ENCODE results near the gene PLAAT4. TPM values are rescaled to one million over a fixed set of nuclear protein-coding genes. Genes with fewer than 3 reads are reported as not detected.
A peak's percentile ranks its signal among the peaks of the same experiment; 100 is the strongest.

The PLAAT4 gene, protein sequence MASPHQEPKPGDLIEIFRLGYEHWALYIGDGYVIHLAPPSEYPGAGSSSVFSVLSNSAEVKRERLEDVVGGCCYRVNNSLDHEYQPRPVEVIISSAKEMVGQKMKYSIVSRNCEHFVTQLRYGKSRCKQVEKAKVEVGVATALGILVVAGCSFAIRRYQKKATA
- total RNA-seq (2022) (157 and 269 TPM in 2 replicates), Bru-seq, nascent RNA (percentile 86 among the genes with signal in this experiment), BruChase-seq, experiment 1, labeled RNA remaining after a 6-hour chase (percentile 74 among the genes with signal in this experiment), BruChase-seq, experiment 2, labeled RNA remaining after a 2-hour chase (percentile 64 among the genes with signal in this experiment)
- long read RNA-seq, transcript RARRES3-201 (4 exons, 749 nt): major isoform, 179 of 205 reads
- long read RNA-seq, partial matches to known transcripts: 14 of 205 reads
- long read RNA-seq, other reads (novel, unspliced or antisense): 9 of 205 reads

- Mint-ChIP-seq H3K27ac (ENCODE audit: unreplicated experiment) (peak within 1 kb of the TSS; percentile 37), H3K4me3 (ENCODE audit: low read depth, unreplicated experiment) (peak within 1 kb of the TSS; percentile 71), H3K36me3 (ENCODE audit: insufficient read depth, unreplicated experiment) (peaks cover 26% of the 10 kb centered on the region), H3K9me3 (ENCODE audit: low read depth, unreplicated experiment) (no peaks in the 10 kb centered on the region), H3K27me3 (ENCODE audit: unreplicated experiment) (no peaks in the 10 kb centered on the region), H3K4me1 (ENCODE audit: low read depth, unreplicated experiment) (peaks cover 43% of the 10 kb centered on the region)
- no peak for TF ChIP-seq CTCF (IDR thresholded peaks at IDR 0.05; ENCODE audit: unreplicated experiment)
- DNase-seq: peak; percentile 29
- BruUV-seq (replicated peaks): TSS peak; percentile 58
- CTCF ChIA-PET: interaction anchor here (0.6 to 2.2 kb wide), 8 partner anchors 14 to 317 kb away, joined by 3 to 8 read pairs (median 5); no protein-coding TSS in a partner anchor
- intact Hi-C loops (cut with micrococcal nuclease; ENCODE audit: unreplicated experiment): no loop called here
Observed at GRCh38 chr11:63536669-63537292, at the start of gene PLAAT4. PLAAT4 (plus strand) TSS chr11:63536808; CDS start chr11:63536869, 61 bp downstream.

DNA sequence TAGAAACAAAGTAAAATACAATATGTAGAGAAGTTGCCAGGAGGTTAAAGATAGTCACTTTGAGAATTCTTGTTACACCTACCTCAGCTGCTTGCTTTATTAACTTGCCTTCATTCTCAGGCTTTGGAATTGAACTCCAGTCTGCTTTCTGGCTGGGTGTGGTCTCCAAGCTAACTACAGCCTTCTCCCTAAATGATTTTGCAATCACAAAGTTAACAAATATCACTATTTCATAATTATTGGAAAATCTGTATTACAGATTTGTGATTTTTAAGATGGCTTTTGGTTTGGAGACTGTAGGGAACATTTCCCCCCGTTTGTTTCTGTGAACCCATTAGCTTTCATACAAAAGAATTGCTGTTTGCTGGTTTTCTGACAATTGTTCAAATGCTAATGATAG, 47.8 kb upstream of the PLAAT4 start:
- no TSS peak for BruUV-seq (replicated peaks)
- Mint-ChIP-seq H3K36me3 (ENCODE audit: insufficient read depth, unreplicated experiment) (no peaks in the 10 kb centered on the region), H3K4me3 (ENCODE audit: low read depth, unreplicated experiment) (no peak overlapping the region), H3K27ac (ENCODE audit: unreplicated experiment) (no peak overlapping the region), H3K4me1 (ENCODE audit: low read depth, unreplicated experiment) (peaks cover 34% of the 10 kb centered on the region), H3K9me3 (ENCODE audit: low read depth, unreplicated experiment) (peaks cover 3% of the 10 kb centered on the region), H3K27me3 (ENCODE audit: unreplicated experiment) (no peaks in the 10 kb centered on the region)
- no peak for DNase-seq
- intact Hi-C loops (cut with micrococcal nuclease; ENCODE audit: unreplicated experiment): no loop called here
- TF ChIP-seq CTCF (IDR thresholded peaks at IDR 0.05; ENCODE audit: unreplicated experiment): no peak
- CTCF ChIA-PET: interaction anchor here (3.8 kb wide), 1 partner anchor 9 kb away, joined by 20 read pairs; no protein-coding TSS in a partner anchor

DNA sequence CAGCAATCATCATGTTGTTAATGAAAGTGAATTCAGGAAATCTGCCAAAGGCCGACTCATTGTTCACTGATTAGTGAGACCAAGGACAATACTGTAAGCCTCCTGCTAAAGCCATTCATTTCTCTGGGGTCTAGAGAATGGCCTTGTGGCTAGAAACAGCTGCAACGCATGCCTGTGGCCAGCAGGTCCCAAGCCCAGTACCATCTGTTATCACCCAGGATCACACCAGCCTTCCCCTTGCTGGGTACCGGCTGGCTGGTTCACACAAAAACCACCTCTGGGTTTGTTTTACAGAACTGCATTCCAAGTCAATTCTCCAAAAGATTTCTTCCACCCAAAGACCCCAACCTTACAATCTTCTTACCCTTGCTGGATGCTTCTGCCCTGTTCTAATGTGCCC, 46.7 kb upstream of the PLAAT4 start:
- Mint-ChIP-seq H3K4me3 (ENCODE audit: low read depth, unreplicated experiment) (no peak overlapping the region), H3K27ac (ENCODE audit: unreplicated experiment) (no peak overlapping the region), H3K27me3 (ENCODE audit: unreplicated experiment) (no peaks in the 10 kb centered on the region), H3K4me1 (ENCODE audit: low read depth, unreplicated experiment) (peaks cover 45% of the 10 kb centered on the region), H3K9me3 (ENCODE audit: low read depth, unreplicated experiment) (peaks cover 3% of the 10 kb centered on the region), H3K36me3 (ENCODE audit: insufficient read depth, unreplicated experiment) (no peaks in the 10 kb centered on the region)
- no peak for DNase-seq
- TF ChIP-seq CTCF (IDR thresholded peaks at IDR 0.05; ENCODE audit: unreplicated experiment): no peak
- CTCF ChIA-PET: interaction anchor here (0.6 to 3.8 kb wide), 2 partner anchors 10 to 18 kb away, joined by 4 to 20 read pairs; no protein-coding TSS in a partner anchor
- intact Hi-C loops (cut with micrococcal nuclease; ENCODE audit: unreplicated experiment): no loop called here
- no TSS peak for BruUV-seq (replicated peaks)

- Mint-ChIP-seq H3K36me3 (ENCODE audit: insufficient read depth, unreplicated experiment) (no peaks in the 10 kb centered on the region), H3K4me3 (ENCODE audit: low read depth, unreplicated experiment) (peak within 1 kb of the TSS; percentile 86), H3K27me3 (ENCODE audit: unreplicated experiment) (no peaks in the 10 kb centered on the region), H3K27ac (ENCODE audit: unreplicated experiment) (no peak within 1 kb of the TSS), H3K4me1 (ENCODE audit: low read depth, unreplicated experiment) (peaks cover 52% of the 10 kb centered on the region), H3K9me3 (ENCODE audit: low read depth, unreplicated experiment) (peaks cover 3% of the 10 kb centered on the region)
- peak; percentile 24 for DNase-seq
- BruUV-seq (replicated peaks): no TSS peak
- intact Hi-C loops (cut with micrococcal nuclease; ENCODE audit: unreplicated experiment): no loop called here
- CTCF ChIA-PET: interaction anchor here (0.6 to 3.8 kb wide), 2 partner anchors 11 to 17 kb away, joined by 4 to 20 read pairs; no protein-coding TSS in a partner anchor
- TF ChIP-seq CTCF (IDR thresholded peaks at IDR 0.05; ENCODE audit: unreplicated experiment): no peak
Observed at GRCh38 chr11:63490551-63491239, 45.9 kb upstream of the PLAAT4 start, which contains the start of gene PLAAT5. PLAAT5 (minus strand) TSS chr11:63491167; CDS start chr11:63491034, 133 bp downstream.
